ENCODE data around the gene PGAP6.
A peak's percentile ranks its signal among the peaks of the same experiment; 100 is the strongest.
"Not testable (repeated sequence)": the region's sequence is repeated elsewhere in the genome, so short reads cannot be mapped to it uniquely, and the experiment has no call there.

Gene PGAP6

GRCh38 chr16:367333-367903 is 14.4 kb downstream of the PGAP6 start:
- DNase-seq (ENCODE audit: low read depth) = no peak

DNA sequence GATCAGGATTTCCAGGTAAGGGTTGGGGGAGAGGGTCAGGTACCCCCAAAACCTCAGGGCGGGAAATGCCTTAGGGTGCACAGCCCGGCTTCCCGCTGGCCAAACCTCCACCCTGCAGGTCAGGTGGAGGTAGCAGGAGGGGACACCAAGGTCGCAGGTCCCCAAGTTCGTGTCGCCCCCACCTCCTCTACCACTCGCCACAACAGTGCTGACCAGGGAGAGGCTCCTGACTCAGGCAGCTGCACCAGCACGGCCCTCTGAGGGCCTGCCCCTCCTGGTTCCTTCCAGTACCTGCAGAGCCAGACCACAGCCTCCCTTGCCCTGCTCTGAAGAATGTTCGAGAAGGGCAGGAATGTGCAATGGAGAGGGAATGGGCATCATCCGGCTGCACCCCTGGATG is 15.3 kb downstream of the PGAP6 start:
- no peak for DNase-seq (ENCODE audit: low read depth)

GRCh38 chr16:364595-365491 is 16.9 kb downstream of the PGAP6 start:
- DNase-seq (ENCODE audit: low read depth) = no peak

DNA sequence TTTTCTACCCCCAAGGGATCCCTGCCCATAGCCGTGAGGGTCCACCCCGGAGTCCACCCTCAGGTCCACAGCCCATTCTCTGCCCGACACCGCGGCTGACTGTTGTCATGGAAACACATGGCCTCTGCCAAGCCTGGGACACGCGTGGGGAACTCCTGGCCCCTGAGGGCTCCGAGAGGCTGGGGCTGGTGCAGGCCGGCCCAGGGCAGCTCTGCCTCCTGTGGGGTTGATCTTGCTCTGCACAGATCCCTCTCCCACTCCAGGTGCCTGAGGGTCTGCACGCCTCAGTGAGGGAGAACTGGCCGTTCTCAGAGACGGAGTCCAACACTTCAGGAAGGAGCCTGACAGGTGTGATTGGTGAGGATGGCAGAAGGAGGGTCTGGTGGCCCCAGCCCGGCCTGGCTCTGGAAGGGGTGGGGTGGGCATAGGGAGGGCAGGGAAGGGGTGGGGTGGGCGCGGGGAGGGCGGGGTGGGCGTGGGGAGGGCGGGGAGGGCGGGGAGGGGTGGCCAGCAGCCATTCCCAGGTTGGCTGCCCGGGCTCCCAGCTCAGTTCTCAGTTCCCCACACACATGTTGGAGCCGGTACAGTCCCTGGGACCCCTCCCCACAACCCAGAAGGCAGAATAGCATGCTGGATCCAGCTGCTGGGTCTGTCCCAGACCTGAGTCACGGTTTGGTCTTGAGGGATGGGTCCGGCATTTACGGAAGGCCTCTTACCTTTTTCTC is 17.9 kb downstream of the PGAP6 start:
- DNase-seq (ENCODE audit: low read depth) = no peak

DNA sequence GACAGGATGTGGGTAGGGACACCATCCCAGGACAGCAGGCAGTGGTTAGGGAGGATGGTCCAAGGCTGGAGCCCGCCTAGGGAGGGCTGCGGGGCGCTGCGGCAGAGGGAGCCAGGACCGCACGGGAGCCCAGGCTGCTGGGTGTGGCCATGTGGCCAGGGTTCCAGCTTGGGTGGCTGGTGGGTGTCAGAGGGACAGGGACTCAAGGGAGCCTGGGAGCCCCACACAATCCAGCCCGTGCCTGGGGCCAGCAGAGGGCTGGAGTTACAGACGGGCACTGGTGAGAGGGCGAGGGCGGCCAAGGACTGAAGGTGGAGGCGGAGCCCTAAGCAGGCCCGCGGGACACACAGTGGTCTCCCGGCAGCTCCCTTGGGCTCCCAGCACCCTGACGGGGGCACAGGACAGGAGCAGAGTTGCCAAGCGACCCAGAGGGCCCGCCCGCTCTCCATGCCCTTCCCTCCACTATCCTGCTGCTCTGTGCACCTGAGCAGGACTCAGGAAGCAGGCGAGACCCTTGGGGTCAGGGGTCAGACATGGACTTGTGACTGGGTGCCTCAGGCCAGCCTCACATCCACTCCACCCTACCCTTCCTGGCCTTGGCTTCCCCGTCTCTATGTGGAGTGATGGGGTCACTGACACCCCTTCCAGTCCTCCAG is 18.5 kb downstream of the PGAP6 start:
- DNase-seq (ENCODE audit: low read depth) = no peak

- DNase-seq (ENCODE audit: low read depth) = not testable (repeated sequence)
Measured at GRCh38 chr16:362702-362999, 19.1 kb downstream of the PGAP6 start.

- no peak for DNase-seq (ENCODE audit: low read depth)
Measured at GRCh38 chr16:361872-362701, 19.7 kb downstream of the PGAP6 start.

DNA sequence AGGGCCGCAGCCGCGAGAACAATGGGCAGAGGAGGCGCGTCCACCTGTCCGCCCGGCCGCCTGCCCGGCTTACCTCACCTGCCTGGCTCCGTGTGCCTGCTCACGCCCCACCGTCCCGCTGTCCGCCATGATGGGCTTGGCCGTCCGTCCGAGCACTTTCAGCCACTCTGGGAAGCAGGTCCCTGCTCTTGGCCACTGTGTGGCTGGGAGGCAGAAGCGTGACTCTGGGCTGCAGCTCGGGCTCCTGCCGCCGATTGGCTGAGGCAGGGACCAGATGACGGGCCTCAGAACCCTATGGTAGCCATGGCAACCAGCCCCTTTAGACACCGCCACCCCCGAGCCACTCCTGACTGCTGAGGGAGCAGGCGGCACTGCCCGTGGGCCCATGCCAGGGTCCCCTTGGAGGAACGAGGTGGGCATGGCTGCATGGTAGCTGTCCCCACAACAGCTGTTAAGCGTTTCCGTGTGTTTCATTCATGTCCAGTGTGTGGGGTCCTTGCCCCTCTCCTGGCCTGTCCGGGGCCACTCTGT is 20.4 kb downstream of the PGAP6 start:
- no peak for DNase-seq (ENCODE audit: low read depth)

- DNase-seq (ENCODE audit: low read depth) = no peak
Measured at GRCh38 chr16:360698-361336, 21.0 kb downstream of the PGAP6 start.

- no peak for DNase-seq (ENCODE audit: low read depth)
Measured at GRCh38 chr16:359871-360697, 21.7 kb downstream of the PGAP6 start.

- no peak for DNase-seq (ENCODE audit: low read depth)
Measured at GRCh38 chr16:359067-359763, 22.6 kb downstream of the PGAP6 start.

DNA sequence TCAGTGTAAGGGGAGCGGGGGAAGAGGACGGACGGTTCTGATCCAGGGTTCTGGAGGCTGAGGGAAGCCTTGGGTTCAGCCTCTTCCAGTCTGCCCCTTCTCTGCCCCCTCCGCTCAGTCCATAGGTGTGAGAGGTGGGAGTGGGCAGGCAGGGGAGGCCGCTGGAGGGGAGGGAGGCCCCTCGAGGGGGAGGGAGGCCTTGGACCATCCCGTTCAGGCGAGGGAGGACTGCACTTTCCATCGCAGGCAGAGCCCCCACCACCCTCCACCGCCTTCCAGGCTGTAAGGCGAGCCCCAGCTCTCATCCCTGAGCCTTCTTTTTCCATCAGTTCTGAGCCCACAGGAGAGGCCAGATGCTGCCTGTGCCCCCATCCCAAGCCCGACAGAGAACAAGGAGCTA is 25.0 kb downstream of the PGAP6 start:
- no peak for DNase-seq (ENCODE audit: low read depth)

DNA sequence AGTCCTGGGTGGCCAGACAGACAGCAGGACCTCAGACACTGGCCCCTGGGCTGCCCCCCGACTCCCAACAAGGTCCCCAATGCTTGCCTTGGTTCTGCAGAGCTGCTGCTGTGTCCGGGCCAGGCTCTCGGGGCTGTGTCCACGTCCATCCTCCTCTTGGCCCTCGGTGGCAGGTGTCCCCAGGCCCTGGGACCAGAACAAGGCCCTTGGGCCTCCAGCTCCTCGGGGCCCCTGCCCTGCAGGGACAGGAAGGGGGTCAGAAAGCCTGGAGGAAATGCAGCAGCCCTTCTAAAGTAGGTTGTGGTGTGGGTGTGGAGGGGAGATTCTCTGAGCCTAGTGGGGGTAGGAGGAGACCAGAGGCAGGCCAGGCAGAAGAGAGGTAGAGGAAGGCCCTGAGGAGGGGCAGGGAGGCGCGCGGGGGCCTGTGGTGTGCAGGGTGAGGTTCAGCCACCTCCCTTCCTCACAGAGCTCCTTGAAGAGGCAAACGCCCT is 26.8 kb downstream of the PGAP6 start:
- no peak for DNase-seq (ENCODE audit: low read depth)

DNA sequence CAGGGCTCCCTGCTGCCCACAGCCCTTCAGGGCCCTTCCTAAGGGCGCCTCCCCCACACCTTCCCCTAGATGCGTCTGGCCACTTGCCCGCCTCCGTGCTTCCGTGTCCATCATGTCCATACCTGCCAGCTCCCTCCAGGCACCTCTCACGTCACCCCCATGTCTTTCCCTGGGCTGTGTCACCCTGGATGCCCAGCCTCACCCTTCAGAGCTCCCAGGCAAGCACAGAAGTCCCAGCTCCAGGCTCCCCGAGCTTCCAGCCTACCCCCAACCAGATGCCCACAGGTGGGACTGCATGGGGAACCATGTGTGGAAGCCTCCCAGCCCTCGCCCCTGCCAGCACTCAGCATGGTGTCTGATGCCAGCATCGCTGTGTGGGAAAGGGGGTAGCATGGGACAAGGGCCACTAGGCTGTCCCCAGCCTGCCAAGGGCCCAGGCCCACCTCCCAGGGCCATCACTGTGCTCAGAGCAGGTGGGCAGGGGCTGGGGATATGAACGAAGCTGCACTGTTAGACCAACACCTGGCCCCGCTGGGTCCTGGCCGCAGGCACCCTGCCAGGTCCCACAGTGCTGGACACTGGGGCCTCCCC is 27.4 kb downstream of the PGAP6 start:
- no peak for DNase-seq (ENCODE audit: low read depth)

GRCh38 chr16:353404-354290 is 28.1 kb downstream of the PGAP6 start:
- DNase-seq (ENCODE audit: low read depth) = no peak

- peak; percentile 100 for DNase-seq (ENCODE audit: low read depth)
Measured at GRCh38 chr16:352547-353403, 29.0 kb downstream of the PGAP6 start, which contains the start of gene AXIN1. TSS of gene AXIN1 (minus strand) at chr16:352723. CDS start at chr16:347025, 5,698 bp downstream.
